Lower lobe of right lung (tissue), 2 donors: Measurements from ENCODE around the gene ADH1A. TPM values are rescaled to one million over a fixed set of nuclear protein-coding genes. Genes with fewer than 3 reads are reported as not detected.
A peak's percentile ranks its signal among the peaks of the same experiment; 100 is the strongest.

Source experiments
- ATAC-seq, 2 donors: fragments of 200-7000 bp; cut with Tn5 transposase; one replicate each; pipeline ENCODE4 v1.9.1; 2020 to 2022; ENCODE audit warnings: mild to moderate bottlenecking in 2 of 2, moderate library complexity in 2 of 2
- DNase-seq: peaks from one replicate; pipeline ENCODE4 v3.0.0-alpha.2; 2020
- H3K27ac ChIP-seq: fragments of 200-600 bp; one replicate; pipeline ENCODE4 v1.8.0; 2022
- H3K27me3 ChIP-seq: fragments of 200-600 bp; one replicate; pipeline ENCODE4 v1.8.0; 2022; ENCODE audit warnings: low read depth
- H3K36me3 ChIP-seq: fragments of 200-600 bp; one replicate; pipeline ENCODE4 v1.8.0; 2022; ENCODE audit warnings: mild to moderate bottlenecking
- H3K4me1 ChIP-seq: fragments of 200-600 bp; one replicate; pipeline ENCODE4 v1.8.0; 2022
- H3K4me3 ChIP-seq: fragments of 200-600 bp; one replicate; pipeline ENCODE4 v1.8.0; 2022; ENCODE audit warnings: mild to moderate bottlenecking
- H3K9me3 ChIP-seq: fragments of 200-600 bp; one replicate; pipeline ENCODE4 v1.8.0; 2022
- intact Hi-C: fragments of 100-400 bp; cut with DNase I; formaldehyde crosslinking; loops from one replicate; pipeline ENCODE4 v1.11.0; 2022
- total RNA-seq: library from RNA; stranded (reverse); fragmentation: NEBNext Ultra II Directional; extraction: Animal tissue kit (Norgen Biotek cat#: 25700); gene quantifications from one replicate; pipeline ENCODE4 v1.2.1, GENCODE V29; 2021
- TF ChIP-seq, protein P1 (sequence below): fragments of 200-600 bp; IDR thresholded peaks from one replicate; pipeline ENCODE4 v1.8.0; 2022; ENCODE audit warnings: antibody characterized with exemption, mild to moderate bottlenecking
- donor health status: DM: no; HTN: yes; CAD: no; lungs with severe emphysema.

ADH1A gene
- total RNA-seq, 1 donor from 2014 or later, result 3.0 TPM

DNA sequence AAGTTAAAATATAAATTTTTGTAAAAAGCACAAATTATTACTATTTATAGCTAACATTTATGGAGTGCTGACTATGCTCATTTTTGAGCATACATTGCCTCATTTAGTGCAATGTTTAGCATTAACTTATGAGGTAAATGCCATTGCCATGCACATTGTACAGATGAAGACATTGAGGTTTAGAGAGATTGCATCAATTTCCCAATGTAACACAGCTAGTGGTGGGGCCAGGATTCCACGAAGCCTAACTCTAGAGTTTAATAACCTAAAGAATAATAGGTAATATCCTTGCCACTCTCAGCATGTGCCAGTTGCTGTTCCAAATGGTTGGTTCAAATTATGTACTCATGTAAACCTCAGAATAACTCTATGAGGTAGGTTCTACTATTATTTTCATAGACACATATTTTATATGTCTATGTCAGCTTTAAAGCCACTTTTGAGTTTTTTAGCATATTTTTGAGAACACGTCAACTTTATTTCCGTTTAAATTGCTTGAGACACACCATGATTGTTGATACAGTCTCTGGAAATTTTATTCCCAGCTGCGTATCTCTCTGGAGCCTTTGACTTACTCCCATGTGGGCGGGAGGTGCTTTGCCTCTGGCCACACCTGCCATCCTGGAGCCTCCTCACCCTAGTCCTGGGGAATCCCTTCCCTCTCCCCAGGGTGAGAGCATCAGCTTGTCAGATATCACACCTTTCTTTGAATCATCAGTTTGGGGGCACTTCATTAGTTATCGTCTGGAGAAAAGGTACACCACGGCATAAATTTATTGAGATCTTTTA lies 10.8 kb upstream of the ADH1A start:
- no peaks in the 10 kb centered on the region for H3K4me1 ChIP-seq
- DNase-seq (no peak), ATAC-seq (no peak)
- no peaks in the 10 kb centered on the region for H3K27me3 ChIP-seq
- intact Hi-C loops, result no loop called here
- H3K9me3 ChIP-seq, result no peaks in the 10 kb centered on the region
- H3K36me3 ChIP-seq, result no peaks in the 10 kb centered on the region
- peak overlapping the region; percentile 49 for H3K27ac ChIP-seq
- TF ChIP-seq, protein P1, sequence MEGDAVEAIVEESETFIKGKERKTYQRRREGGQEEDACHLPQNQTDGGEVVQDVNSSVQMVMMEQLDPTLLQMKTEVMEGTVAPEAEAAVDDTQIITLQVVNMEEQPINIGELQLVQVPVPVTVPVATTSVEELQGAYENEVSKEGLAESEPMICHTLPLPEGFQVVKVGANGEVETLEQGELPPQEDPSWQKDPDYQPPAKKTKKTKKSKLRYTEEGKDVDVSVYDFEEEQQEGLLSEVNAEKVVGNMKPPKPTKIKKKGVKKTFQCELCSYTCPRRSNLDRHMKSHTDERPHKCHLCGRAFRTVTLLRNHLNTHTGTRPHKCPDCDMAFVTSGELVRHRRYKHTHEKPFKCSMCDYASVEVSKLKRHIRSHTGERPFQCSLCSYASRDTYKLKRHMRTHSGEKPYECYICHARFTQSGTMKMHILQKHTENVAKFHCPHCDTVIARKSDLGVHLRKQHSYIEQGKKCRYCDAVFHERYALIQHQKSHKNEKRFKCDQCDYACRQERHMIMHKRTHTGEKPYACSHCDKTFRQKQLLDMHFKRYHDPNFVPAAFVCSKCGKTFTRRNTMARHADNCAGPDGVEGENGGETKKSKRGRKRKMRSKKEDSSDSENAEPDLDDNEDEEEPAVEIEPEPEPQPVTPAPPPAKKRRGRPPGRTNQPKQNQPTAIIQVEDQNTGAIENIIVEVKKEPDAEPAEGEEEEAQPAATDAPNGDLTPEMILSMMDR, result no peak
- no peak overlapping the region for H3K4me3 ChIP-seq

DNA sequence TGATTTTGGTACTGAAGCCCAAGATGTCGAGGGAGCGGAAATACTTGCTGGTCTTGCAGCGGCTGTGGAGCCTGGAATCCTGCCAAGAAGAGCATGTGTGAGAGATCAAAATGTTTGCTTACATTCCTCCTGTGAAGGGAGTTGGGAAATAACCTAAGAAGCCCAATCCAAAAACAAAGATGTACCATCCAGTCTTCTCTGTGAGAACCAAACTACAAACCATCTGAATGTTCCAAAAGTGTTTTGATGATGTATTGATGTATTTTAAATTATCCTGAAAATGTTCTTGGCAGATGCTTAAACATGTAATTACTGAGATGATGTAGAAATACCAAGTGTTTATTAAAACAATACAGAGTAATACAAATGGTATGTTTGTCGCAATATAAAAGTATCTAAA lies 10.1 kb upstream of the ADH1A start:
- intact Hi-C loops, result no loop called here
- Histone ChIP-seq H3K27ac (peak overlapping the region; percentile 49), H3K4me1 (no peaks in the 10 kb centered on the region), H3K4me3 (no peak overlapping the region), H3K36me3 (no peaks in the 10 kb centered on the region), H3K27me3 (no peaks in the 10 kb centered on the region), H3K9me3 (no peaks in the 10 kb centered on the region)
- ATAC-seq, result peak; percentile 78 to 80
- peak; percentile 71 for DNase-seq
- TF ChIP-seq, protein P1, result no peak

DNA sequence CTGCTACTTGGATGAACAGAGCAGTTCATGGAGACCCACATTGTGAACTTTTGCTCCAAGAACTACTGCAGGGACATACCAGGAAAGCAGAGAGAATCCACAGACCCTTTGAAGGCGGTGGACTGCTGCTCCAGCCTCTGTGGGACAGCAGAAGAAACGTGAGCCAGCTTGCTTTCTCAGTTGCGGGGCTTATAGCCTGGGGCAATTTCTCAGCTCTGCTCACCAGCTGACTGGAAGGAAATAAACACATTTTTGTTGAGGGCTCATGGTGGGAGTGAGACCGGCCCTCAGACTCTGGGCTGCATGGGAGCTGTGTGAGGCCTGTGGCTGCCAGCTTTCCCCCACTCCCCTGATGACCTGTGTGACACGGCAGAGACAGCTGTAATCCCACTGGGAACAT lies 2.6 kb upstream of the ADH1A start:
- intact Hi-C loops, result no loop called here
- DNase-seq, result no peak
- no peaks in the 10 kb centered on the region for H3K36me3 ChIP-seq

DNA sequence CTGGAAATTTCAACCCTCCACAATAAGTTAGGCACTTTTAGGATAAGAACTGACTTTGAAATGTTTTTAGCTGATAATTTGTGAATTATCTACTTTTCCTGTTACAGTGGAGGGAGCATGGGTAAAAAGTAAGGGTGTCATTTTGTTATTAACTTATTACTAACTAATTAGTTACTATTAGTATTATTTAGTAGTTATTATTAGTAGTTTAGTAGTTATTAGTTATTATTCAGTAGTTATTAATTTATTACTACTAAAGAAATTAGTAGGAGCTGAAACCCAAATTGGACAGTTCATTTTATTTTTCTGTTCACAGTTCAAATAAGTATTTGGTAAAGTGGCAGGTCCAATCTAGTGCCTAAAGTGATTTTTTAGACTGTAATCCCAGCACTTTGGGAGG lies 5.4 kb downstream of the ADH1A start:
- DNase-seq (no peak), ATAC-seq (no peak)
- Histone ChIP-seq H3K36me3 (no peaks in the 10 kb centered on the region), H3K27me3 (no peaks in the 10 kb centered on the region), H3K4me3 (no peak overlapping the region), H3K9me3 (no peaks in the 10 kb centered on the region), H3K27ac (no peak overlapping the region), H3K4me1 (no peaks in the 10 kb centered on the region)
- TF ChIP-seq, protein P1, result no peak
- intact Hi-C loops, result no loop called here

More for the DNA sequence above, 2.6 kb upstream of the ADH1A start:
- no peak for ATAC-seq
- Histone ChIP-seq H3K4me3 (no peak overlapping the region), H3K27me3 (no peaks in the 10 kb centered on the region), H3K27ac (no peak overlapping the region), H3K9me3 (no peaks in the 10 kb centered on the region), H3K4me1 (no peaks in the 10 kb centered on the region)
- TF ChIP-seq, protein P1, result no peak

DNA sequence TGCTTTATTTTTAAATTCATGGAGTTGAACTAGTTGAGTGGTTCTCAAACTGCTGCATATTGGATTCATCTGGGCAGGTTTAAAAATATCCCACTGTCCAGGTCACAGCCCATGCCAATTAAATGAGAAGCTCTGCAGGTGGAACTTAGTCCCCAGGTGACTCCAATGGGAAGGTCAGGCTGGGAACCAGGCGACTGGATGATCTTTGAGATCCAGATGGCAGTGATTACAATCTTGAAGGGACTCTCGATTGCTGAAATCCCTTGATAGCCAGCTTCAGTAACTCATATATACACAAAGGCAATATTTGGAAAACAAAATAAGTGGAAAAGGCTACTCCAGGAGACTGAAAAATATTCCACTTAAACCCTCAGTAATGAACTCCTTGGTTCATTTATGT lies 8.1 kb downstream of the ADH1A start:
- H3K36me3 ChIP-seq, result no peaks in the 10 kb centered on the region
- intact Hi-C loops, result no loop called here
- H3K4me1 ChIP-seq, result no peaks in the 10 kb centered on the region
- ATAC-seq, result no peak
- TF ChIP-seq, protein P1, result no peak
- H3K9me3 ChIP-seq, result no peaks in the 10 kb centered on the region
- H3K4me3 ChIP-seq, result no peak overlapping the region
- H3K27me3 ChIP-seq, result no peaks in the 10 kb centered on the region
- no peak for DNase-seq
- no peak overlapping the region for H3K27ac ChIP-seq
